ELF-1 (cell line): Measurements from ENCODE around the gene GNG3.
"Not testable (repeated sequence)": the region's sequence is repeated elsewhere in the genome, so short reads cannot be mapped to it uniquely, and the experiment has no call there.

Experiments
- DNase-seq: peaks from one replicate; pipeline ENCODE4 v3.0.0-alpha.2; 2016; ENCODE audit warnings: low read depth, low spot score

Gene GNG3

DNA sequence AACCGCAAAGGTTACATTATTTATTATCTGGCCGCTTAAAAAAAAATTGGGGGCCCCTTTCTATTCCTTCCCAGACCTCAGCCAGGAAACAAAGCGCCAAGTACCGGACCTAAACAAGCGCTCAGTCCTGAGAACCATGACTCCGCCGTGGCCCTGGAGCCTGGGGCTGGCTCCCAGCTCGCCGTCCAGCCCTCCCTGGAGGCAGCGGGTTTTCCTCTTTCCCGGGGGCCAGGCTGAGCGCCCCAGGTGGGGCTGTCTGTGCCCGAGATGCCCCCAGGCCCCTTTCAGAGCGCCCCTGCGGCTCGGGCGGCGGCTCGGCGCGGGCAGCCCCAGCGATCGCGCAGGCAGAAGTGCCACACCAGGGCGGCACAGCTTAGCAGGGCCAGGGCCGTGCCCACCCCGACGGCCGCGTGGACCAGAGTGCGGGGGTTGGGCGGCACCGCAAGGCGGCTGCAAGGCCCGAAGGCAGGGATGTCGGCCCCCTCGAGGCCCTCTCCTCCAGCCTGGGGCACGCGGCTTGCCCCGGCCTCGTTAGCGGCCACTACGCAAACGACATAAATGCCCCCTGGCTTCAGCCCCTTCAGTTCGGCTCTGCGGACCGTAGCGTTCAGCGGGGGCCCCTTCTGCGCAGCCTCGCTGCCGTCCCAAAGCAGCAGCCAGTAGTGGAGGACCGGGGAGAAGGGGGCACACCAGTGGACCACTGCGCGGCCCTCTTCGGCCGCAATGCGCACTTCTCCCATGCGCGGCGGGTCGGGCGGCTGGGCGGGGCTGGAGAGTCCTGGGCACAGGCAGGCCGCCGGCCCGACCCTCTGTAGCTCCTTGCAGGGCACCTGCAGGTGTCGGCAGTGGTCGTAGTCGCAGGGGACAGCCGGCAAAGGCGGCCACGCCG is 19.7 kb upstream of the GNG3 start:
- DNase-seq = peak; percentile 50

- no peak for DNase-seq
Measured at GRCh38 chr11:62688491-62688890, 19.0 kb upstream of the GNG3 start.

DNA sequence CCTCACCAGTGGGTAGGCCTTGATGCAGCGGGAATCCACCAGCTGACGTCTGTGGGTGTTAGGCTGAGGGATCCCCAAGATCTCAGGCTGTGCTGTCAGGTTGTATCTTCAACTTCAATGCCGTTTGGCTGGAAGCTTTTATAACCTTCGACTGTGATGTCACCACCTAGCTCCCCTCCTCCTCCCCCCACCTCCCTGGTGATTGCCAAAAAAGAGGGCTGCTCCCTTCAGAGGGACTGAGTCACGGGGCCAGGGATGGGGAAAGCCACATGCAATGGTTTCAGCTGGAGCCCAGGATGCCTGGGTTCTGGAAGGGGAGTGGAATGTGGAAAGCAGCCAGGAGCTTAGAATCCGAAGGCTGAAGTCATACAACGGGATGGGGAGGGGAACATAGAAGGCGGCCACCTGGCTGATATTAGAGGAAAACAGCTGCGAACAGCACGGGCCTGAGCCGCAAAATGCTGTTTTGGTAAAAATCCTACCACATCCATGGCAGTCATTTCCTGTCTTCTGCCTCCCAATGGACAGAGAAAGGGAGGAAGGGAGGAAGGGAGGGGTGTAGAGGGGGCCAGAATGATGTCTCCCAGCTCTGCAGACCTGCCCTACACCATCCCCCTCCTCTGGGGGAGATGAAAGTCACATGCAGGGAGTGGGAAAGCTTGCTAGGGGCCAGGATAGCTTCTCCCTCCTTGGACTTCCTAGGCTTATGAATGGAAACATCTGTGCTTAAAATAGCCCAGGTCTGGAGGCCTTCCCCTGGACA is 17.9 kb upstream of the GNG3 start, which contains the start of gene LRRN4CL:
LRRN4CL (minus strand) TSS at position 110 of the 763 bp plus-strand sequence. CDS start 1,022 bp downstream, outside the sequence.
- DNase-seq = no peak

DNA sequence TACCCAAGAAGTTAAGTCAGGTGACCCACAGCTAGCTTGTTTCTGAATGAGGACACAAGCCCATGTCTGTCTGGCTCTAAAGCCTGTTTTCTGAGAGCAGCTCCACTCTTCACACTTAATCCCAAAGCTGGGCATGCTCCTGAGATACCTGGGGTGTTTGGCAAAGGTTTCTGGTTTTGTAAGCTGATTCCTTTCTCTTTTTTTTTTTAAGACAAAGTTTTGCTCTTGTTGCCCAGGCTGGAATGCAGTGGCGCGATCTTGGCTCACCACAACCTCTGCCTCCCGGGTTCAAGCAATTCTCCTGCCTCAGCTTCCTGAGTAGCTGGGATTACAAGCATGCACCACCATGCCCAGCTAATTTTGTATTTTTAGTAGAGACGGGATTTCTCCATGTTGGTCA is 13.9 kb upstream of the GNG3 start:
- DNase-seq = not testable (repeated sequence)

- peak; percentile 84 for DNase-seq
Measured at GRCh38 chr11:62694455-62695167, 12.9 kb upstream of the GNG3 start.

DNA sequence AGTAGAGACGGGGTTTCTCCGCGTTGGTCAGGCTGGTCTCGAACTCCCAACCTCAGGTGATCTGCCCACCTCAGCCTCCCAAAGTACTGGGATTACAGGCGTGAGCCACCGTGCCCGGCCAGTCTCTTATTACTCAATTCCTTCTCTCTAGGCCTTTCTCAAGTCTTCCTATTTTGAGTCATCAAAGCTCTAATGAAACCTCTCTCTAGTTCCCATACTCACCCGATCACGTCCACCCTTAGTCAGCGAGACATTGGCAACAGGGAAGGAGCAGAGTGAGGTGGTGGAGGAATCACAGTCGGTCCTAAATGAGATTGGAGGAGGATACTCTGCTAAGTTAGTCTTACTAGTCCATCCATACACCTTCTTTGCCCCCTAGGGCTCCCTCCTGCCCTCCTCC is 5.2 kb upstream of the GNG3 start:
- DNase-seq = no peak

GRCh38 chr11:62703921-62704320 is 3.6 kb upstream of the GNG3 start:
- DNase-seq = not testable (repeated sequence)

- DNase-seq = no peak
Measured at GRCh38 chr11:62705413-62705812, 2.1 kb upstream of the GNG3 start.

GRCh38 chr11:62705880-62706849 is 1.3 kb upstream of the GNG3 start:
- peak; percentile 95 for DNase-seq

DNA sequence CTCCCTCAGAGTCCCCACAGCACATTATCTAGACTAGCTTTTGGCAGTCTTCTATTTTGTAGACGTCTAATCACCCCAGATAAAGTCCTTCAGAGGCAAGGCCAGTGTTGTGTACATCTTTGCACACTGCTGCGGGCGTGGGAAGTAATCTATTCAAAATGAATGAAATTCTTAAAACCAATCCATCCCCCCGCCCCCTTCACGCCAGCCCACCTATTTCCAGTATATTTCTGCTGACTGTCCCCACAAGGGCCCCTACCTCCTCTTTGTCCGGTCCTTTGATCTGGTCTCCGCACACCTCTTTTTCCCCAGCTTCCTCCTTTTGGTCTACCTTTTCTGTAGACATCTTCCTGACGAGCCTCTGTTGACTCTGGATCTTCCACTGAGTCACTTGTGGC is 627 bp upstream of the GNG3 start:
- DNase-seq = no peak

DNA sequence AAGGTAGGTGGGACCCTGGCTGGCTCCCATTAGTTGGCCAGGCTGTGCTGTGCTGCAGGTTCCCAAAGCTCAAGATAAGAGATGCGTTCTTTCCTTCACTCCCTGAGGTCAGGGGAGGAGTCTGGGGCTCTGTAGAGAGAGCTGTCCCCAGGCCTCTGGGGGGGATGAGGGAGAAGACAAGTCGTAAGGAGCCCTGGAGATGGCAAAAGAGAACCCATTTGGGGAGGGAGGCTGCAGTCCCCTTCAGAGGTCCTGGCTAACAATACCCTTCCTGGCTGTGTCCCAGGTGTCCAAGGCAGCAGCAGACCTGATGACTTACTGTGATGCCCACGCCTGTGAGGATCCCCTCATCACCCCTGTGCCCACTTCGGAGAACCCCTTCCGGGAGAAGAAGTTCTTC is 916 bp downstream of the GNG3 start:
- no peak for DNase-seq

- no peak for DNase-seq
Measured at GRCh38 chr11:62708793-62709192, 1.3 kb downstream of the GNG3 start.

DNA sequence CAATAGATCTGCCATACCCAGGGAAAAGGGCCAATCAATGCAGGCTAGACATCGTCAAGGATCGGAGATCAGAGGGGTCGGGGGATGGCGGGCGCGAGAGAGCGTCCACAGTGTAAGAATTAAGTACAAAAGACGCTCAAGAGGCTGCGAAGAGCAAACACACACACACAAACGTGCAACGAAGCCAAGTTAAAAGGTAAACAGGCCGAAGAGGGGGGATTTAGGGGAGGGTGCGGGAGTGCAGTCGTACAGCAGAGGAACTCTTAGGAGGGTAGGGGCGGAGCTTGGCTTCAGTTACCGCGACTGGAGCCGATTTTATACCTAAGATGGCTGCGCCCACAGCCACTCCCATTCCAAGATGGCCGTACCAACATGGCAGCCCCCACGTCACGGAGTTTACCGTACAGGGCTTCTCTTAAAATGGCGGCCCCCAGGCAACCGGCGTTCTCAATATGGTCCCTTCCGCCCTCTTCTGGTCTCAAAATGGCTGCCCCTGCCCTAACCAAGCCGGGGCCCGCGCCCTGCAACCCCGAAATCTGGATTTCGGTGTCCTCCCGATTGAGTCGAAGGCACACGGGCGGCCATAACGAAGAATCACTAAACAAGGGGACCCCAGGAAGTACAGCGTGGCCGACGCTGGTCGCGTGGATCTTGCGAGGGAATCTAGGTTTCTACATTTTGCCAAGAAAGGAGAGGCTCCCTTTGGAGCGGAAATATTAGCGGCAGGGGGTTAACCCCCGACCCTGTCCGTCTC is 1.9 kb downstream of the GNG3 start:
- DNase-seq = peak; percentile 98

DNA sequence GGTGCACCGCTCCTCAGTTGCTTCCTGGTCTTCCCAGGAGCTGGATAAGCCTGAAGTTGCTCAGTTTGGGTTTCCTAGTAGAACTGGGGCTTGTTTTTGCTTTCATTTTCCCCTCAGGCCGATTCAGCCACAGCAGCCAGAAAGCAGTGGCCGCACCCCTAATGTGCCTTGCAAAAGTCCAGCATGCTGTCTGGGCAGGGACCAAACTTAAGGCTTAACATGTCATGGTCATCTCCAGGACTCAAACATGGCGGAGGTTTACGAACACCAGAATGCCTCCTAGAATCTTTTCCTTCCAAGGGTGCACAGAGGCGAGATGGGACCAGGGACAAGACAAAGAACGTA is 2.5 kb downstream of the GNG3 start:
- no peak for DNase-seq

- no peak for DNase-seq
Measured at GRCh38 chr11:62712276-62712812, 4.9 kb downstream of the GNG3 start.

- DNase-seq = no peak
Measured at GRCh38 chr11:62712861-62713260, 5.4 kb downstream of the GNG3 start.

DNA sequence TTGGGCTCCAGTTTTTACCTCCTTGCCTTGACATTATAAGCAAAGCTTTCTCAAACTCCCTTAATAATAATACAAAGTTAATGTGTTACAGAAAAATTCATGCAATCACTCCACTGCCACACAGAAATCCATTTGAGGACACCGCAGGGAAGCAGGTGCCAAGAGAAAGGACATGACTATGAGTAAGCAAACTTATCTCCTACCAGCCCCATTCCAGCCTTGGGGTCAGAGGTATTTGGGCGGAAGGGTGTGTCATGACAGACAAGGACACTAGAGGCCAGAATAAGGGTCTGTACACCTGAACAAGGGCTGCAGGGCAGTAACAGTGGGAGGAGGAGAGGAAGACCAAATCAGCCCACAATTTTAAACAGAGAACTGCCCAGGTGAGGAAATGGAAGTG is 5.9 kb downstream of the GNG3 start:
- peak; percentile 34 for DNase-seq

DNA sequence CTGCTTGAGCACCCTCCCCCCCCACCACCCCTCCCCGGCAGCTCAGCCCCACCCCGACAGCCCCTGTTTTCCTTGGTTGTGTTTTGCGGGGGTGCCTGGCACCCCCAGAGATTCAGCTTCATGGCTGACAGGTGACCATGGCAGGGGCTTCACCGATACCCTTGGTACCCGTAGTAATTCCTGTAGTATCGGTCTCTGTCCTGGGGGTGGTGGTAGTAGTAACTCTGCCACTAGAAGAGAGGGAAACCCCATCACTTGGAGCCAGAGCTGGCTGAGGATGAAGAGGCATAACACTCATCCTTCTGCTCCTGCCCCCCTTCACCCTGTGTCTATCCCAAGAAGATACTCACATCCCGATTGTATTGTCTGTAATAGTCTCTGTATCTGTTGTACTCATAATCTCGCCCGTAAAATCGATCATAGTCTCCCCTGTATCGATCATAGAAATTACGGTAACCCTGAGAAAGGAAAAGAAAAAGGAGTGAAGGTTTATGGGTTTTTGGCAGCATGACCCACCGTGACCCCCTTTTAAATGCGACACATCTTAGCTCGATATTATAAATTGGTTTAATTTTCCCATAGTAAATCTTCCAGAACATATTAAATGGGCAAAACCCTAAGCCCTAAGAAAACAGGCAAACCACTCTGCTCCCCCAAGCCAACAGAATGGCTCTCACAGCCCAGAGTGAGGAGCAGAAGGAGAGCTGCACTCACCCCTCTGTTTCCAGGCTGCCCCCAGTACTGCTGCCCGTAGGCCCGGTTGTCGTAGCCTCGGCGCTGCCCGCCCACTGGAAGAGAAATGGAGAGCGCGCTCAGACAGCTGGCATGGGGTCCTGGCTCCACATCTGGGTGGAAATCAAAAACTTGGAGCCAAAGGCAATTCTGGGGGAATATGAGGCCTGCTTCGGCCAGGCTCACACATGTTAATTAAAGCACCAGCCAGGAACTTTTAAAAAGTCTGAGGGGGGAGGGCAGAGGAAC is 8.0 kb downstream of the GNG3 start:
- DNase-seq = no peak

- no peak for DNase-seq
Measured at GRCh38 chr11:62716206-62716605, 8.7 kb downstream of the GNG3 start.
